Measurements from ENCODE around the gene NUBP2.

The NUBP2 gene

GRCh38 chr16:1812732-1813163 lies 30.0 kb downstream of the NUBP2 start:
- DNase-seq = peak; percentile 31

DNA sequence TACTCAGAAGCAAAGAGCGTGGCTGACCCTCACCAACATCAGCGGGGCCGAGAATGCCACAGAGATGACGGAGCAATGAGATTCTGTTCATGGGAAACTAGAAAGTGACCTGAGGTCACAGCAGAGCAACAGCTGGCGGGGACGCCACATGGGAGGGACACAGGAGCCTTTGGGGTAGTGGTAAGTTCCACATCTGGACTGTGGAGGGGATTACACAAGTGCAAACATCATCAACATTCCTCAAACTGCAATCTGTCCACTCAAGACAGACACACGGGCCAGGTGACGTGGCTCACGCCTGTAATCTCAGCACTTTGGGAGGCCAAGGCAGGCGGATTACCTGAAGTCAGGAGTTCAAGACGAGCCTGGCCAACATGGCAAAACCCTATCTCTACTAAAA lies 32.7 kb downstream of the NUBP2 start:
- no peak for DNase-seq

GRCh38 chr16:1816396-1817275 lies 33.9 kb downstream of the NUBP2 start:
- DNase-seq = no peak

GRCh38 chr16:1817276-1817589 lies 34.5 kb downstream of the NUBP2 start:
- DNase-seq = no peak

DNA sequence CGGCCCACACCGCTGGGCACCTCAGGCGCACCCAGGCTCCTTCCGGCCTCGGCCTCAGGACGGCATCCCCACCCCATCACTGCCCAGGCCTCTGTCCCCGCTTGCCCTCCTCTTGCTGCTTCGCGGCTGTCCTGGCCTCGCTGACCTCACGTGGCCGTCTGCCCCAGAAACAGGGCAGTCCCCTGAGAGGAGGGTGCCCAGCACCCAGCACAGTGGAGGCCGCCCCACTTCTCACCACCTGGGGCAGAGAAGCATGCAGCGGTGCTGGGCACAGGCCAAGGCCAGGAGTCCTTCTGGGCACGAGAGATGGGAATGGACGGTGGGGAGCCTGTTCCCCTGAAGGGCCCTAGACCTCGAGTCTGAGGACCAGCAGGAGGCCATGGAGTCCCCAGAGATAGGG lies 35.0 kb downstream of the NUBP2 start:
- DNase-seq = no peak

- no peak for DNase-seq
Measured at GRCh38 chr16:1818204-1818872, 35.6 kb downstream of the NUBP2 start.

- DNase-seq = no peak
Measured at GRCh38 chr16:1818873-1819525, 36.2 kb downstream of the NUBP2 start.

- DNase-seq = no peak
Measured at GRCh38 chr16:1819611-1820010, 36.9 kb downstream of the NUBP2 start.

DNA sequence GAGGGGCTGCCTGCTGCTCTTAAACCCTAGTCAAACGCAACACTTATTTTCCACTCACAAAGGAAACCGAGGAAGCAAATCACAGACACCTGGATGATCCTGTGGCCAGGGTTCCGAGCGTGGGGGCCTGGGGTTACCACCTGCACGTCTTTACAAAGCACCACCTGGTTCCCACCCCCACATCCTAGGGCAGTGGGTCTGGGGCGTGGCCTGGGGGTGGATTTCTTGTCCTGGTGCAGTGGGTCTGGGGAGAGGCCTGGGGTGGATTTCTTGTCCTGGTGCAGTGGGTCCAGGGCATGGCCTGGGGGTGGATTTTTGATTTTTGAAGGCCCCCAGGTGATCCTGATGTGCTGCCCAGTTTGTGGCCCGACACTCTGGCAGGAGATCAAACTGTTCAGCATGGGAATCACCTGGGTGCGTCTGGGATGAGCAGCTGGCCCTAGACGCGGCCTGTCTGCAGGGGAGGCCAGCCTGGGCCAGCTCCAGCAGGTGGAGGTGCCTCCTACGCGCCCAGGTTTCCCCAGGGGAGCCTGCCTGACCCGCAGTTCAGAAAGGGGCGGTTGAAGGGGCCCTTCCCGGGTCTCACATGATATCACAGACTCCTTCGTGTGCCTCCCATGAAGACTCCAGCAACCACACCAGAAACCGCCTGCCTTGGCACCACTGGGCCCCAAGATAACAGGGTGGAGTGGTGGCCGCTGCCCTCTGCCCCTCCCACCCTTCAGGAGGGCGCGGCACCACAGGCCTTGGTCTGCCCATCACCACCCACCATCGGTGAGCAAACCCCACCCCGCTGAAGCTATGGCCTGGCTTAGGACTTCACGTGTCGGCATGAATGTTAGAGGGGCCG lies 37.6 kb downstream of the NUBP2 start:
- no peak for DNase-seq

DNA sequence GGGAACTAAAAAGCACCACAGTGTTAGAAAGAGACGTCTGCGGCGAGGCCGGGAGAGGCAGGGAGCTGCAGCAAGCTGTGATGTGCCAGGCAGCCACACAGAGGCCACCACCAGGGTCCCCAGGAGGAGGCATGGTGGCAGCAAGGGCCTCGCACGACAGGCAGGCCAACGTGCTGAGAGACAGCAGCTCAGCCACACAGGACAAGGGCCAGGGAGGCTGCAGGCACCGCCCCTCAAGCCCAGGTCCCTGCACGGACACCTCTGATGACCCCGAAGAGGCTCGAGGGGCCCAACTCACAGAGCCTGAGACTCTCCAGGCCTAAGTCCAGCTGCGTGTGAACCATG lies 38.2 kb downstream of the NUBP2 start:
- DNase-seq = no peak

DNA sequence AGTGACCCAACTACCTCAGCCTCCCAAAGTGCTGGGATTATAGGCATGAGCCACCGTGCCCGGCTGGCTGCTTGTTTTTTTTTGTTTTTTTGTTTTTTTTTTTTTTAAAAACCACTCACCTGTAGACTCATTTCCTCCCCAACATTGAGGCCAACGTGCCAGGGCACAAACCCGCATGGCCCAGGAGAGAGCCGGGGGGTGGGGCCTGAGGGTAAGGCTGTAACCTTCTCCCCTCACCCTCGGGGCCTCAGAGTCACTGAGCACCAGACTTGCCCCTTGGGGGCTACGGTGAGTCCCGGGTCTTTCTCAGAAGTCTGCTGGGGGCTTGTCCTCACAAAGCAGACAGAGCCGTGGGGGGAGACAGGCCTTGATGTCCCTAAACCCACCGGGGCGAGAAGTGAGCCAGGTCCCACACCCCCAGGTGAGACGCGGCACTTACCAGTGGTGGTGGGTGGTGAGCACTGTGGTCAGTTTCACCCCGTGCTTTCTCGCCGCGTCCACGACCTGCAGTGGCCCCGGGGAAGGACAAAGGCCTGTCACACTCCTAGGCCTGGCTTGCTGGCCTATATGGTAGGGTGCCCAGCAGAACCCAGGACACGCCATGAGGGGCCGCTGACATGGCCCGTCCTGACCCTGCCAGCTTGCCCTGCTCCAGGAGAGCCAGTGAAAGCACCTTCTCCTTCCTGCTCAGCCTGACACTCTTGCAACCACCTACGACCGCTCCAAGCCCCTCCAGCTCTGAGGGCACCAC lies 39.3 kb downstream of the NUBP2 start:
- DNase-seq = no peak

- no peak for DNase-seq
Measured at GRCh38 chr16:1822801-1823200, 40.0 kb downstream of the NUBP2 start.

DNA sequence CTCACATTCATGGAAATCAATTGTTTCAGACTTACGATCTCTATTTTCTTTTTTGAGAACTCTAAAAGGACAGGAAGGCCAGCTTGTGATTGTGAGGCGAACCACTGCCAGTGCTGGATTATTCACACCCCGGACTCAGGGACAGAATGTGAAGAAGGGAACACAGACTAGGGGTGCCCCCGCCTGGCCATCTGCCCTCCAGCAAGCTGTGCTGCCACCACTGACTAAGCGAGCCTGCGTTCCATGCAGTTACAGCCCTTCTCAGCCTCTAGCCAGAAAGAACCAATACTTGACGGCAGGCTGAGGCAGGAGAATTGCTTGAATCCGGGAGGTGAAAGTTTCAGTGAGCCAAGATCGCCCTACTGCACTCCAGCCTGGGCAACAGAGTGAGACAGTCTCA lies 41.1 kb downstream of the NUBP2 start:
- no peak for DNase-seq

DNA sequence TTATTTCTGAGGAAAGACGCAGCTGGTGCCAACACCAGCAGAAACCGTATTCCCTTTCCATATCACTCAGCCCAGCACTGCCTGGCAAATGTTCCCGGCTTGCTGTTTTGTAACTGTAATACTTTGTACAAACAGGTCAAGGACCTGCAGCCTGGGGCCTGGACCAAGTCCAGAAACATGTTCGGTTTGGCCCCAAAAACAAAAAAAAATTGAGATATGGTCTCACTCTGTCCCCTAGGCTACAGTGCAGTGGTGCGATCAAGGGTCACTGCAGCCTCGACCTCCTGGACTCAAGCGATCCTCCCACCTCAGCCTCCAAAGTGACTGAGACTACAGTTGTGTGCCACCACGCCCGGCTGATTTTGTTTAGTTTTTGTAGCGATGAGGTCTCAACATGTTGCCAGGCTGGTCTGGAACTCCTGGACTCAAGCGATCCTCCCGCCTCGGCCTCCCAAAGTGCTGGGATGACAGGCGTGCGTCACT lies 42.7 kb downstream of the NUBP2 start:
- no peak for DNase-seq

- DNase-seq = peak; percentile 42
Measured at GRCh38 chr16:1825864-1826690, 43.3 kb downstream of the NUBP2 start.

- peak; percentile 81 for DNase-seq
Measured at GRCh38 chr16:1826691-1827573, 44.2 kb downstream of the NUBP2 start, which contains the start of the genes FAHD1 and HAGH. Gene FAHD1 (plus strand): TSS chr16:1827206. CDS start chr16:1827239, 33 bp downstream. Gene HAGH (minus strand): TSS chr16:1826825. CDS start chr16:1826787, 38 bp downstream.

GRCh38 chr16:1828645-1829410 lies 46.1 kb downstream of the NUBP2 start:
- no peak for DNase-seq

DNA sequence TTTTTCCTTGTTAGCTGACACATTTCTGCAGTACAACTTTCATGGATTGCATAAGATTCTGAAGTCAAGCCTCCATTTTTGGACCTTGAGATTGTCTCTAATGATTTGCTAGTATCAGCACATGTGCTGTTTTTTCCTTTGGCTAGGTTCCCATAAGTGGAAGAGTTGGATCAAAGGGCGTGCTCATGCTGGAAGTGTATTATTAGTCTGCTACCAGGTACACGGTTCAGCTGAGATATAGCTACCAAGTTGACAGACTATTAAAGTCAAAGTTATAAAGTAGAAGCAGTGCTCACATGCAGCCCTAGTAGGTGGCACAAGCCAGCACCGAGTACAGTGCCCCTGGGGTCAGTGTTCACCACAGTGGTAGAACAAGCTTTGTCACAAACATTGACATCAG lies 47.5 kb downstream of the NUBP2 start:
- no peak for DNase-seq

Measured in activated T-cell treated with anti-CD3 and anti-CD28 coated beads for 4 hours (primary cell).